ENCODE data around the gene SFTA2. TPM values are rescaled to one million over a fixed set of nuclear protein-coding genes. Genes with fewer than 3 reads are reported as not detected.
A peak's percentile ranks its signal among the peaks of the same experiment; 100 is the strongest.

The SFTA2 gene
- 100 to 1,000 TPM in 1 of 2 donors, 10 to 100 TPM in 1; 65.4 to 374 TPM for total RNA-seq
- 1,000 to 10,000 TPM in 1 of 2 donors, 100 to 1,000 TPM in 1; 771 to 2,392 TPM for polyA plus RNA-seq
- long read RNA-seq, donor 1, transcript SFTA2-202 (2 exons, 625 nt) = minor isoform, 8 of 28 reads
- long read RNA-seq, donor 1, transcript SFTA2-201 (3 exons, 451 nt) = major isoform, 20 of 28 reads
- long read RNA-seq, donor 1, partial matches to known transcripts = 0 of 28 reads
- long read RNA-seq, donor 1, other reads (novel, unspliced or antisense) = 0 of 28 reads
- long read RNA-seq, donor 2, transcript SFTA2-202 (2 exons, 625 nt) = minor isoform, 5 of 18 reads
- long read RNA-seq, donor 2, transcript SFTA2-201 (3 exons, 451 nt) = major isoform, 13 of 18 reads
- long read RNA-seq, donor 2, partial matches to known transcripts = 0 of 18 reads
- long read RNA-seq, donor 2, other reads (novel, unspliced or antisense) = 0 of 18 reads
- long read RNA-seq, donor 3, transcript SFTA2-201 (3 exons, 451 nt) = major isoform, 11 of 18 reads
- long read RNA-seq, donor 3, transcript SFTA2-202 (2 exons, 625 nt) = minor isoform, 7 of 18 reads
- long read RNA-seq, donor 3, partial matches to known transcripts = 0 of 18 reads
- long read RNA-seq, donor 3, other reads (novel, unspliced or antisense) = 0 of 18 reads
- long read RNA-seq, donor 4, transcript SFTA2-202 (2 exons, 625 nt) = major isoform, 5 of 8 reads
- long read RNA-seq, donor 4, partial matches to known transcripts = 0 of 8 reads
- long read RNA-seq, donor 4, other reads (novel, unspliced or antisense) = 0 of 8 reads
- long read RNA-seq, donor 5, transcript SFTA2-202 (2 exons, 625 nt) = minor isoform, 11 of 31 reads
- long read RNA-seq, donor 5, transcript SFTA2-201 (3 exons, 451 nt) = major isoform, 20 of 31 reads
- long read RNA-seq, donor 5, partial matches to known transcripts = 0 of 31 reads
- long read RNA-seq, donor 5, other reads (novel, unspliced or antisense) = 0 of 31 reads

DNA sequence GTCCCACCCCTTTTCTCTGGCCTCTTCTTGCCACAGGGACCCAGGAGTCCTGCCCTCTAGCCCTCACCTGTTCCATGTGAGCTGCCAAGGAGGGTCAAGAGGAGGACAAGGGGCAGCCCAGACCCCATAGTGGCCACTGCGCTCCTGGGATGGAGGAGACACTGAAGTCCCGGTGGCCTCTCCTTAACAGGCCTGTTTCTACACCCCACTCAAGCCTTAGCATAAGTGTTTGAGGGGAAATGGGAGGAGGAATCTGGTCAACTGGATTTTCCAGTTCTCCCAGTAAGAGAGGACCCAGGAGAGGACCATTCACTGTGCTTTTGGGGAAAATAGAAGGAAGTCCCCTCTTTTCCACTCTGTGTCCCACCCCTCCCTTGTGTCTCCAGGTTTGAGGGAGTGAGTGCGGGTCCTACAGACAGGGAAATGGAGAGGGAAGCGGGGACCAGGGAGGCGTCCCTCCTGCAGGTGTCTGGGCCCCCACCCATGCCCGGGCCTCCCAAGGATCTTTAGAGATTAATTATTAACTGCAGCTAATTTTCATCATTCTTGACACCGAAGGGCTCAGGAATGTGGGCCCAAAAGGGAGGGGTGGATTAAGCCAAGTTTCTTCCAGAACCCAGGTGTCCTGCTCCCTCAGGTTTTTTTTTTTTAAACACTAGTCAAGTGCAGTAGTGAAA is at the start of gene SFTA2:
Gene SFTA2 (minus strand): TSS at position 202 of the 677 bp plus-strand sequence. CDS start 74 bp downstream, at position 128.
- H3K27ac ChIP-seq (ENCODE audit: low read depth in 1 of 2, low read length in 1 of 2) = peak within 1 kb of the TSS in 1 of 2 donors; percentile 90

DNA sequence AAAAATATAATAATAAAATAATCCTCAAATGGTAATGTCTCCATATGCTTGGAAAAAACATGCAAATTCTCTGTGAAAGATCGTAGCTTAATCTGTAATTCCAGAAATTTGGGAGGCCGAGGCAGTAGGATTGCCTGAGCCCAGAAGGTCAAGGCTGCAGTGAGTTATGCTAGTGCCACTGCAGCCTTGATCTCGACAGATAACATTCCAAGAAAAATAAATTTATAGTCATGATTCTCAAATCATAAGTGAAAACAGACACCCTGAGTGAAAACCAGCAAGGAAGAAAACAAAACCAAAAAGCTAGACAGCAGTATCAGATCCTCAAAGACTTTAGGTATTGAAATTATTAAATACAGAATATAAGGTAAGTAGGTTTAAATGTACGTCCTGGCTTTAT is 47.7 kb upstream of the SFTA2 start:
- H3K27me3 ChIP-seq (ENCODE audit: control insufficient read depth in 3 of 3, insufficient read depth in 3 of 3, low read length in 2 of 3) = peaks cover 0 to 2% (median 0%) of the 10 kb centered on the region in 3 donors
- no peak overlapping the region for H3K27ac ChIP-seq (ENCODE audit: low read depth in 1 of 2, low read length in 1 of 2)
- no peak overlapping the region for H3K4me3 ChIP-seq
- DNase-seq (no peak), ATAC-seq (ENCODE audit: insufficient read depth, low FRiP score) (no peak)
- H3K9ac ChIP-seq (ENCODE audit: insufficient read depth in 1 of 2, low read length in 2 of 2) = no peak overlapping the region
- no peaks in the 10 kb centered on the region for H3K9me3 ChIP-seq (ENCODE audit: control insufficient read depth in 4 of 4, insufficient read depth in 3 of 4, low read length in 3 of 4)
- WGBS, 2 donors = 81 to 85% methylated on average over 4 of the region's 4 CpGs
- no peaks in the 10 kb centered on the region for H3K36me3 ChIP-seq (ENCODE audit: control insufficient read depth in 4 of 4, insufficient read depth in 4 of 4, low read length in 4 of 4)
- peaks cover 0 to 11% (median 2%) of the 10 kb centered on the region in 5 donors for H3K4me1 ChIP-seq (ENCODE audit: control insufficient read depth in 5 of 5, insufficient read depth in 5 of 5, low read length in 5 of 5)
- TF ChIP-seq, protein P1, sequence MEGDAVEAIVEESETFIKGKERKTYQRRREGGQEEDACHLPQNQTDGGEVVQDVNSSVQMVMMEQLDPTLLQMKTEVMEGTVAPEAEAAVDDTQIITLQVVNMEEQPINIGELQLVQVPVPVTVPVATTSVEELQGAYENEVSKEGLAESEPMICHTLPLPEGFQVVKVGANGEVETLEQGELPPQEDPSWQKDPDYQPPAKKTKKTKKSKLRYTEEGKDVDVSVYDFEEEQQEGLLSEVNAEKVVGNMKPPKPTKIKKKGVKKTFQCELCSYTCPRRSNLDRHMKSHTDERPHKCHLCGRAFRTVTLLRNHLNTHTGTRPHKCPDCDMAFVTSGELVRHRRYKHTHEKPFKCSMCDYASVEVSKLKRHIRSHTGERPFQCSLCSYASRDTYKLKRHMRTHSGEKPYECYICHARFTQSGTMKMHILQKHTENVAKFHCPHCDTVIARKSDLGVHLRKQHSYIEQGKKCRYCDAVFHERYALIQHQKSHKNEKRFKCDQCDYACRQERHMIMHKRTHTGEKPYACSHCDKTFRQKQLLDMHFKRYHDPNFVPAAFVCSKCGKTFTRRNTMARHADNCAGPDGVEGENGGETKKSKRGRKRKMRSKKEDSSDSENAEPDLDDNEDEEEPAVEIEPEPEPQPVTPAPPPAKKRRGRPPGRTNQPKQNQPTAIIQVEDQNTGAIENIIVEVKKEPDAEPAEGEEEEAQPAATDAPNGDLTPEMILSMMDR (IDR thresholded peaks at IDR 0.05; ENCODE audit: control extremely low read depth, extremely low read depth) = no peak

More for the DNA sequence above, at the start of gene SFTA2:
- DNase-seq = peak; percentile 44 to 73 (median 53)
- no peaks in the 10 kb centered on the region for H3K36me3 ChIP-seq (ENCODE audit: control insufficient read depth in 4 of 4, insufficient read depth in 4 of 4, low read length in 4 of 4)
- 66 to 84% methylated on average over 7 of the region's 7 CpGs for WGBS, 2 donors
- peak within 1 kb of the TSS; percentile 20 for H3K4me3 ChIP-seq
- H3K9me3 ChIP-seq (ENCODE audit: control insufficient read depth in 4 of 4, insufficient read depth in 3 of 4, low read length in 3 of 4) = peaks cover 0 to 4% (median 0%) of the 10 kb centered on the region in 4 donors
- H3K27me3 ChIP-seq (ENCODE audit: control insufficient read depth in 3 of 3, insufficient read depth in 3 of 3, low read length in 2 of 3) = no peaks in the 10 kb centered on the region
- H3K4me1 ChIP-seq (ENCODE audit: control insufficient read depth in 5 of 5, insufficient read depth in 5 of 5, low read length in 5 of 5) = peaks cover 0 to 18% (median 0%) of the 10 kb centered on the region in 5 donors
- TF ChIP-seq, protein P1 (IDR thresholded peaks at IDR 0.05; ENCODE audit: control extremely low read depth, extremely low read depth) = no peak
- ATAC-seq (ENCODE audit: insufficient read depth, low FRiP score) = peak; percentile 48
- no peak within 1 kb of the TSS for H3K9ac ChIP-seq (ENCODE audit: insufficient read depth in 1 of 2, low read length in 2 of 2)

DNA sequence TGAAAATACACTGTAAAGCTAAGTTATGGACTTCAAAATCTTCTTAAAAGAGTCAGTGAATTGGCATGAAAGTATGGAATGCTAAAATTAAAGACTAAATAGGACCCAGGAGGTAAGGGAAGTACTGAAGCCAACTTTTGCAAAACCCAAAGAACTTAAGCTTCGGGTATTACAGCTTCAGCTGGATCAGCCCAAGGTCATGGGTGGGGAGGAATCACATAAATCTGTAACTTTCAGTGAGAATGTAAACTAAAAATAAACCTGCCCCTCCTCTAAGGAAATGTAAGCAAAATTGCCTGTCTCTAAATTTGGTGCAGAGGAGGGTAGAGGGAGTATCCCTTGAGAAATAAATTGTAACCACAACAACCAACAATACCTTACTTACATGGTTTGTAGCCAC is 47.2 kb upstream of the SFTA2 start:
- no peak for ATAC-seq (ENCODE audit: insufficient read depth, low FRiP score)
- no peak overlapping the region for H3K9ac ChIP-seq (ENCODE audit: insufficient read depth in 1 of 2, low read length in 2 of 2)
- H3K4me1 ChIP-seq (ENCODE audit: control insufficient read depth in 5 of 5, insufficient read depth in 5 of 5, low read length in 5 of 5) = peaks cover 0 to 11% (median 2%) of the 10 kb centered on the region in 5 donors
- TF ChIP-seq, protein P1 (IDR thresholded peaks at IDR 0.05; ENCODE audit: control extremely low read depth, extremely low read depth) = no peak
- no peak overlapping the region for H3K4me3 ChIP-seq
- no peak for DNase-seq
- no peaks in the 10 kb centered on the region for H3K9me3 ChIP-seq (ENCODE audit: control insufficient read depth in 4 of 4, insufficient read depth in 3 of 4, low read length in 3 of 4)
- WGBS, 2 donors = 55 to 76% methylated on average over 1 of the region's 1 CpG
- peaks cover 0 to 2% (median 0%) of the 10 kb centered on the region in 3 donors for H3K27me3 ChIP-seq (ENCODE audit: control insufficient read depth in 3 of 3, insufficient read depth in 3 of 3, low read length in 2 of 3)
- H3K27ac ChIP-seq (ENCODE audit: low read depth in 1 of 2, low read length in 1 of 2) = no peak overlapping the region
- no peaks in the 10 kb centered on the region for H3K36me3 ChIP-seq (ENCODE audit: control insufficient read depth in 4 of 4, insufficient read depth in 4 of 4, low read length in 4 of 4)

All from lung (tissue), 16 donors.